Head of caudate nucleus (tissue), 42 donors: Measurements from ENCODE around the gene NME3.

Source experiments
- DNase-seq, 42 donors: peaks; one replicate each; pipeline versions ENCODE4 v3.0.0 to v3.0.0-alpha.2; 2020 to 2021; ENCODE audit warnings: mixed read lengths in 7 of 42
- intact Hi-C: fragments of 100-400 bp; cut with DNase I; formaldehyde crosslinking; loops from one replicate; pipeline ENCODE4 v1.15.0; 2022

The NME3 gene

GRCh38 chr16:1784977-1785845 is 13.9 kb upstream of the NME3 start:
- no peak for DNase-seq

GRCh38 chr16:1782408-1783264 is 11.3 kb upstream of the NME3 start, which contains the start of the genes NUBP2 and SPSB3:
NUBP2 (plus strand) TSS chr16:1782960; CDS start chr16:1783021, 61 bp downstream.
SPSB3 (minus strand) TSS chr16:1782571; CDS start chr16:1781483, 1,088 bp downstream.
- peak; percentile 100 for DNase-seq
- intact Hi-C loops = no loop called here

More at GRCh38 chr16:1784977-1785845, 13.9 kb upstream of the NME3 start:
- intact Hi-C loops = no loop called here

DNA sequence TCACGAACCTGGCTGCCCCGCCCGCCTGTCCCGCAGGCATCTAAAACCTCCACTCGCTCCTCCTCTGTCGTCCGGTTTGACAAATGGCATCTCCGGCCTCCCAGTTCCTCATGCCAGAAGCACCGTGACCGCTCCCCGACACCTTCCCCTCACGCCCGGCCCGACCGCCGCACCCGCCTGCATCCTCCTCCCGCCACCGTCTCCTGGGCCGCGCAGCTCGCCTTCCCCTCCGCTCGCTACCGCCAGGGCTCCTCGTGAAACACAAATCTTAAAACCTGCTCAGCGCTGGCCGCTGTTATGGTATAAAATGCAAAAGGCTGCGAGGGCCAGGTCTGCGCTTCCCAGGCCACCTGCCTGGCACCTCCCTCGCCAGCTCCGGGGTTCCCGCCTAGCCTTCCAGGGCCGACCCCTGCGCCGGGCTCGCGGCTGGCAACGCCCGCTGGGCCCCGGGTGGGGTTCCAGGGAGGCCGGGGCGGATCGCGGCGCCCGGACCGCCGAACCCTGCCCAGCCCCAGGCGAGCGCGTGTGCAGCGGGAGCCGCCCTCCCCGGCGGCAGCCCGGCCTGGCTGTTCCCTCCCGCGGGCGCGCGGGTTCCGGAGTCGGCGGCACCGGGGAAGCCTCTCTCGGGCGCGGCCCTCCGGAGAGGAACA is 10.5 kb upstream of the NME3 start:
- DNase-seq = peak in 2 of 42 donors; percentile 28 to 43
- intact Hi-C loops = no loop called here

GRCh38 chr16:1781254-1781653 is 9.9 kb upstream of the NME3 start:
- DNase-seq = no peak
- intact Hi-C loops = no loop called here

- intact Hi-C loops = no loop called here
- DNase-seq = no peak
These were observed 9.3 kb upstream of the NME3 start for GRCh38 chr16:1780677-1781072.

- intact Hi-C loops = no loop called here
- DNase-seq = peak in 13 of 42 donors; percentile 33 to 57 (median 49)
These were observed 8.7 kb upstream of the NME3 start for GRCh38 chr16:1779741-1780676.

- no peak for DNase-seq
- intact Hi-C loops = no loop called here
These were observed 7.9 kb upstream of the NME3 start for GRCh38 chr16:1779234-1779701.

GRCh38 chr16:1778200-1779179 is 7.1 kb upstream of the NME3 start:
- no peak for DNase-seq
- intact Hi-C loops = no loop called here

DNA sequence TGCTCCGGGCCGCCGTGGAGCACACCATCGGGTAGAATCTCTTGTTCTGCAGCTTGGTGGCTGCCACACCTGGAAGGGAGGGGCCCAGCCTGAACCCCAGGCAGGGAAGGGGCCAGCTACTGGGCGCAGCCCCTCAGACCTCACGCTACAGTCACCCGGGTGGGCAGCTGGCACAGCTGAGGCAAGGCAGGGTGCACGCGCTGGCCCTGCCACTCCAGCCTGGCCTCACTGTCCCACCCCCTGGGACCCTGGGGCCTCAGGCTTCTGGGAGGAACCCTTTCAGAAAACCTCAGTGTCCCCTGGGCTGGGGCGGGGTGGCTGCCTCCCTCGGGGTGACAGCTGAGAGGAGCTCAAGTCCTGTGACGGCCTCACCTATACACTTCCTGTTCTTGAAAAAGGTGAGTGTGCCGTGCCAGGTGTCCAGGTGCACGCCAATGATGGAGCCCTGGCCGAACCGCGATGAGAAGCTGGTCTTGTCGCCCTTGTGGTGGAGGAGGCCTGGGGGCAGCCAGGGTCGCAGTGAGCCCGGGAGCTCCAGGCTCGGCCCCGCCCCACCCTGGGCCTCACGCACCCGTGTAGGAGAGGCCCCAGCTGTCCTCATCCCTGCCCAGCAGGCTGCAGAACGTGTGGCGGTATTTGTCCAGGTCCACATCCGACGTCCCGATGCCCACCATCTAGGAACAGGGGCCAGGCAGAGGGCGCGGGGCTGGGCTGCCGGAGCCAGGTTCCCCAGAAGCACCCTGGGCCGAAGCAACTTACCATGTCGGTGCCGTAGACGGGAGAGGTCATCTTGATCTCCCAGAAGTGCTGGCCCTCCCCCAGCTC is 6.2 kb upstream of the NME3 start:
- intact Hi-C loops = no loop called here
- no peak for DNase-seq

- no peak for DNase-seq
These were observed 5.6 kb upstream of the NME3 start for GRCh38 chr16:1776991-1777374.

GRCh38 chr16:1776672-1776955 is 5.3 kb upstream of the NME3 start:
- intact Hi-C loops = no loop called here
- DNase-seq = no peak

More at GRCh38 chr16:1776991-1777374, 5.6 kb upstream of the NME3 start:
- intact Hi-C loops = no loop called here

GRCh38 chr16:1775846-1776671 is 4.7 kb upstream of the NME3 start:
- intact Hi-C loops = no loop called here
- DNase-seq = no peak

GRCh38 chr16:1775006-1775845 is 3.9 kb upstream of the NME3 start:
- no peak for DNase-seq
- intact Hi-C loops = no loop called here

DNA sequence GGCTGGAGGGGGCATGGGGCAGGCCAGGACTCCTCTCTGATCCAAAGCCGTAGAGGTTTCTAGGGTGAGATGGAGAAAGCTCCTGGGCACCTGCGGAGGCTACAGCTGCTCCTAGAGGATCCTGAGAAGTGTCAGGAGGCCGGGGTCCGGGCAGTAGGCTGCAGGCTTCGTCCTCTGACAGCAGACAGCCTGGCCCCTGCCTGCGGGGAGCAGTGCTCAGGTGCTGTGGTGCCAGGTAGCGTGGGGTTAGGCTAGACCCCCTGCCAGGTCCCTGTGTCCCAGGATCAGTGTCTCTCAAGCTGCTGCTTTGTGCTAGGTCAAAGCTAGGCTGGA is 3.1 kb upstream of the NME3 start:
- intact Hi-C loops = no loop called here
- DNase-seq = no peak
